Trophoblast cell (in vitro differentiated cells and primary cell): ENCODE results near the gene VENTX.
A peak's percentile ranks its signal among the peaks of the same experiment; 100 is the strongest.

ENCODE experiments used
- DNase-seq, 2 donors: peaks; one replicate each; pipeline ENCODE4 v3.0.0-alpha.2; 2016
- H2AFZ ChIP-seq: 2 replicates; pipeline ENCODE4 v1.6.1; 2013; ENCODE audit warnings: low read length, moderate library complexity, mild to moderate bottlenecking; ENCODE audit not compliant: insufficient read depth, poor library complexity
- H2AK5ac ChIP-seq: 2 replicates; pipeline ENCODE4 v1.6.1; 2013; ENCODE audit warnings: mild to moderate bottlenecking, low read length
- H2BK120ac ChIP-seq: 2 replicates; pipeline ENCODE4 v1.6.1; 2013; ENCODE audit warnings: low read length, mild to moderate bottlenecking, moderate library complexity; ENCODE audit not compliant: insufficient read depth, poor library complexity
- H2BK12ac ChIP-seq: 2 replicates; pipeline ENCODE4 v1.6.1; 2013; ENCODE audit warnings: mild to moderate bottlenecking, low read length, moderate library complexity
- H2BK5ac ChIP-seq: 2 replicates; pipeline ENCODE4 v1.6.1; 2013; ENCODE audit warnings: low read length, low read depth, moderate library complexity, mild to moderate bottlenecking; ENCODE audit not compliant: poor library complexity
- H3K14ac ChIP-seq: 2 replicates; pipeline ENCODE4 v1.6.1; 2013; ENCODE audit warnings: mild to moderate bottlenecking, low read length
- H3K18ac ChIP-seq: 2 replicates; pipeline ENCODE4 v1.6.1; 2013; ENCODE audit warnings: mild to moderate bottlenecking, low read length
- H3K23ac ChIP-seq: 2 replicates; pipeline ENCODE4 v1.6.1; 2013; ENCODE audit warnings: low read length
- H3K27ac ChIP-seq: 2 replicates; pipeline ENCODE4 v1.5.1; 2013; ENCODE audit warnings: low read depth, mild to moderate bottlenecking, inconsistent platforms, low read length, moderate library complexity
- H3K27me3 ChIP-seq: 2 replicates; pipeline ENCODE4 v1.6.1; 2013; ENCODE audit warnings: inconsistent platforms, mild to moderate bottlenecking, low read length, moderate library complexity; ENCODE audit not compliant: insufficient read depth
- H3K36me3 ChIP-seq, 2 experiments: 1 replicate in 1 of 2; 2 replicates in 1 of 2; pipeline ENCODE4 v1.6.1; 2013; ENCODE audit warnings: low read length in 2 of 2, mild to moderate bottlenecking in 2 of 2, moderate library complexity in 1 of 2; ENCODE audit not compliant: insufficient read depth in 2 of 2, control insufficient read depth in 1 of 2
- H3K4ac ChIP-seq: 2 replicates; pipeline ENCODE4 v1.6.1; 2013; ENCODE audit warnings: low read depth, mild to moderate bottlenecking, low read length, moderate library complexity
- H3K4me1 ChIP-seq, 2 experiments: 1 replicate in 1 of 2; 2 replicates in 1 of 2; pipeline ENCODE4 v1.6.1; 2013; ENCODE audit warnings: low read length in 2 of 2, mild to moderate bottlenecking in 2 of 2, moderate library complexity in 1 of 2; ENCODE audit not compliant: insufficient read depth in 2 of 2, control insufficient read depth in 1 of 2
- H3K4me2 ChIP-seq: 2 replicates; pipeline ENCODE4 v1.6.1; 2013; ENCODE audit warnings: inconsistent platforms, mild to moderate bottlenecking, low read length, moderate library complexity
- H3K4me3 ChIP-seq: 2 replicates; pipeline ENCODE4 v1.5.1; 2013; ENCODE audit warnings: mild to moderate bottlenecking, low read depth, low read length, inconsistent platforms
- H3K79me1 ChIP-seq: one replicate; pipeline ENCODE4 v1.6.1; 2013; ENCODE audit warnings: low read length
- H3K79me2 ChIP-seq: 2 replicates; pipeline ENCODE4 v1.6.1; 2013; ENCODE audit warnings: low read length, mild to moderate bottlenecking; ENCODE audit not compliant: control insufficient read depth, insufficient read depth, poor library complexity
- H3K9ac ChIP-seq: 2 replicates; pipeline ENCODE4 v1.6.1; 2013; ENCODE audit warnings: mild to moderate bottlenecking, low read length
- H3K9me3 ChIP-seq: 2 replicates; pipeline ENCODE4 v1.6.1; 2013; ENCODE audit warnings: low read depth, mild to moderate bottlenecking, control low read depth, inconsistent platforms, low read length; ENCODE audit not compliant: insufficient read depth
- H4K12ac ChIP-seq: 2 replicates; pipeline ENCODE4 v1.6.1; 2013; ENCODE audit warnings: low read depth, mild to moderate bottlenecking, low read length, moderate library complexity
- H4K8ac ChIP-seq: 2 replicates; pipeline ENCODE4 v1.6.1; 2013; ENCODE audit warnings: low read depth, mild to moderate bottlenecking, low read length, moderate library complexity
- H4K91ac ChIP-seq: one replicate; pipeline ENCODE4 v1.6.1; 2013; ENCODE audit warnings: low read depth, mild to moderate bottlenecking, low read length, moderate library complexity
- WGBS: extraction: QIAGEN DNeasy Blood & Tissue Kit; methylation state at CpG from one replicate; pipeline ENCODE4 v1.1.7; 2013; ENCODE audit warnings: missing lambda C conversion rate; ENCODE audit not compliant: insufficient read length, insufficient coverage; ENCODE audit errors: extremely low coverage; 5-methylcytosine and 5-hydroxymethylcytosine counted together

VENTX gene

DNA sequence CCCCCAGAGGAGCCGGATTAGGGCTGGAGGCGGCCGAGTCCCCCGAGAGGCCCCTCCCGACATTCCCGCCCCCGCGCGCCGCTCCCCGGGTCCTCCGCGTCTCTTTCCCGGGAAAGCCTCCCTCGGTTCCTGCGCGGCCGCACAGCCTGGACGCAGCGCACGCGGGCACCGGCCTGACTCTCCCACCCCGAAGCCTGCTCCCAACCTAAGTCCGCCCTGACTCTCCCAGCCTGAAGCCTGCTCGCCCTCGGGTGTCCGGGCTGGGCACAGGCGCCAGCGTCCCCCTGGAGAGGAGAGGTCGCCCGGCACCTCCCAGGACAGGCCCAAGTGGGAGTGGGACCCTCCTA, 441 bp upstream of the VENTX start:
- H3K23ac ChIP-seq = no peak overlapping the region
- DNase-seq = no peak
- no peaks in the 10 kb centered on the region for H3K79me2 ChIP-seq
- H3K36me3 ChIP-seq = no peaks in the 10 kb centered on the region
- no peak overlapping the region for H3K9ac ChIP-seq
- peaks cover 56% of the 10 kb centered on the region for H3K27me3 ChIP-seq
- H3K4me2 ChIP-seq = peak overlapping the region; percentile 53
- peaks cover 4% of the 10 kb centered on the region for H3K9me3 ChIP-seq
- no peaks in the 10 kb centered on the region for H3K79me1 ChIP-seq
- H3K14ac ChIP-seq = no peak overlapping the region
- no peak overlapping the region for H2AK5ac ChIP-seq
- H2BK12ac ChIP-seq = no peak overlapping the region
- no peak overlapping the region for H4K8ac ChIP-seq
- H3K27ac ChIP-seq = no peak overlapping the region
- H3K4me1 ChIP-seq = peaks cover 7 to 8% of the 10 kb centered on the region in 2 experiments
- H2BK120ac ChIP-seq = no peak overlapping the region
- H4K12ac ChIP-seq = no peak overlapping the region
- no peak overlapping the region for H3K4me3 ChIP-seq
- H3K4ac ChIP-seq = no peak overlapping the region
- no peak overlapping the region for H4K91ac ChIP-seq
- WGBS = no CpG with 5 or more reads among the region's 32 CpGs
- peak overlapping the region; percentile 5 for H2AFZ ChIP-seq
- H2BK5ac ChIP-seq = no peak overlapping the region
- no peak overlapping the region for H3K18ac ChIP-seq

DNA sequence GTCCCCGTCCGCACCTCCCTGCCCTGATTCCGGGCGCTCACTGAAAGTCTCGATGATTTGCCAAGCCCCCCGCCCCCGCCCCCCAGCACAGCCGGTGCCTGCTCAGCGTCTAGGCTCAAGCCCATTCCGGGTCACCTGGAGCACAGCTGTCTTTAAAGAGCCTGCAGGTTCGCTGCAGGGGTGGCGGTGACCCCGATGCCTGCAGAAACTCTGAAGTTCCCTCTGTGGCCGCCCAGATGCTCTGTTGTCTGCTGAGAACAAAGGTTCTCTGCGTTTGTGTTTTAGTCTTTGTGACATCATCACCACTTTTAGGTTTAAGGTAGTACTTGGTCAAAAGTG, 780 bp downstream of the VENTX start:
- Histone ChIP-seq H3K4ac (no peak overlapping the region), H4K91ac (no peak overlapping the region), H4K8ac (no peak overlapping the region), H3K79me1 (no peaks in the 10 kb centered on the region), H3K14ac (no peak overlapping the region), H3K36me3 (no peaks in the 10 kb centered on the region), H3K27ac (no peak overlapping the region), H2AK5ac (no peak overlapping the region), H3K23ac (no peak overlapping the region), H2BK12ac (no peak overlapping the region), H3K4me2 (no peak overlapping the region), H3K4me1 (peaks cover 7 to 8% of the 10 kb centered on the region in 2 experiments), H4K12ac (no peak overlapping the region), H3K4me3 (no peak overlapping the region), H2AFZ (no peak overlapping the region), H3K9ac (no peak overlapping the region), H3K27me3 (peaks cover 49% of the 10 kb centered on the region), H2BK120ac (no peak overlapping the region), H3K18ac (no peak overlapping the region), H3K79me2 (no peaks in the 10 kb centered on the region), H2BK5ac (no peak overlapping the region), H3K9me3 (peaks cover 10% of the 10 kb centered on the region)
- WGBS = no CpG with 5 or more reads among the region's 15 CpGs
- no peak for DNase-seq

GRCh38 chr10:133239990-133240389, 2.3 kb downstream of the VENTX start:
- no peaks in the 10 kb centered on the region for H3K79me2 ChIP-seq
- no peak overlapping the region for H3K27ac ChIP-seq
- no peak overlapping the region for H3K4me2 ChIP-seq
- no peak overlapping the region for H3K9ac ChIP-seq
- H3K23ac ChIP-seq = no peak overlapping the region
- peaks cover 10% of the 10 kb centered on the region for H3K9me3 ChIP-seq
- no peak overlapping the region for H2BK120ac ChIP-seq
- H3K14ac ChIP-seq = no peak overlapping the region
- H2BK5ac ChIP-seq = no peak overlapping the region
- peaks cover 7 to 8% of the 10 kb centered on the region in 2 experiments for H3K4me1 ChIP-seq
- no peak overlapping the region for H2AFZ ChIP-seq
- no peak overlapping the region for H3K18ac ChIP-seq
- no peak overlapping the region for H2BK12ac ChIP-seq
- no peaks in the 10 kb centered on the region for H3K36me3 ChIP-seq
- peaks cover 41% of the 10 kb centered on the region for H3K27me3 ChIP-seq
- WGBS = no CpG with 5 or more reads among the region's 15 CpGs
- H3K79me1 ChIP-seq = peaks cover 2% of the 10 kb centered on the region
- H4K91ac ChIP-seq = no peak overlapping the region
- H2AK5ac ChIP-seq = no peak overlapping the region
- no peak overlapping the region for H3K4ac ChIP-seq
- no peak overlapping the region for H4K12ac ChIP-seq
- DNase-seq = no peak
- no peak overlapping the region for H4K8ac ChIP-seq
- H3K4me3 ChIP-seq = no peak overlapping the region

DNA sequence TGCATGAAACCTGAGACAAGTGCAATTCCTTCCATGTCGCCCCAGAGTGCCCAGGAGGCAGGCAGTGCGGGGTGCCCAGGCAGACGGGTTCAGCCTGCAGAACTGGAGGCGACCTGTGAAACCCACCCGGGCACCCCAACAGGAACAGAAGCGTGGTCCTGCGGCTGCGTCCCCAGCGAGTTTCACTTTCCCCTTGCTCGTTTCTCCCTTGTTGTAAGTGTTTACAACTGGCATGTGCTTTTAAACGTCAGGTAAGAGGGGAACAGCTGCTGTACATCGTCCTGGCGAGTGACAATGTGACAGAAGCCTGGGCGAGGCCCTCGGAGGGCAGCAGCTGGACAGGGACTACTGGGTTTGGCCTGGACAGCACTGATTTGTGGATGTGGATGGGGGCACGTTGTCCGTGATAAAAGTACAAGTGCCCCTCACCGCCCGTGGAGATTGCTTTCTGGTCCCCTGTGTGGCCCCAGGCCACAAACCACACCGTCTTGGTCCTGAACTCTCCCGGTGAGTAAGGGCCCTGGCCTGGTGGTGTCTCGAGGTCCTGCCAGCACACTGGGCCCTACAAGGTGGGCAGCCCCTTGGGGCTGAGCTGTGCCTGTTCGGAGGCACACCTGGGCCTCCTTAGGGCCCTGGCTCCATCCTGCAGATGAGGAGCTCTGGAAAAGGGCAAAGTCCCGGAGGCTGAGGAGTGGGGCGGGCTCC, 4.0 kb downstream of the VENTX start:
- no peak overlapping the region for H3K4ac ChIP-seq
- no peak overlapping the region for H2BK120ac ChIP-seq
- no peaks in the 10 kb centered on the region for H3K79me2 ChIP-seq
- WGBS = no CpG with 5 or more reads among the region's 25 CpGs
- no peak overlapping the region for H2BK5ac ChIP-seq
- no peak overlapping the region for H3K27ac ChIP-seq
- no peak overlapping the region for H4K91ac ChIP-seq
- no peak overlapping the region for H4K12ac ChIP-seq
- H3K79me1 ChIP-seq = peaks cover 2% of the 10 kb centered on the region
- H2AFZ ChIP-seq = no peak overlapping the region
- H2BK12ac ChIP-seq = no peak overlapping the region
- H3K36me3 ChIP-seq = no peaks in the 10 kb centered on the region
- no peak overlapping the region for H3K14ac ChIP-seq
- H3K4me2 ChIP-seq = no peak overlapping the region
- no peak overlapping the region for H3K18ac ChIP-seq
- H3K9me3 ChIP-seq = peaks cover 11% of the 10 kb centered on the region
- no peak for DNase-seq
- H4K8ac ChIP-seq = no peak overlapping the region
- peak overlapping the region; percentile 15 for H3K4me3 ChIP-seq
- H3K4me1 ChIP-seq = peaks cover 6% of the 10 kb centered on the region in 2 experiments
- peaks cover 25% of the 10 kb centered on the region for H3K27me3 ChIP-seq
- H2AK5ac ChIP-seq = no peak overlapping the region
- no peak overlapping the region for H3K9ac ChIP-seq
- no peak overlapping the region for H3K23ac ChIP-seq
